Prostate gland (tissue), 2 donors: Measurements from ENCODE around the gene ATP6V0E2.

ENCODE experiments used
- CTCF ChIP-seq, 4 experiments: fragments of 200-600 bp in 2 of 4; fragments of 450-650 bp in 2 of 4; sonication (generic) in 2 of 4; IDR thresholded peaks; 1 replicate in 3 of 4; 2 replicates in 1 of 4; pipeline ENCODE4 v1.5.1; 2016 to 2019; ENCODE audit warnings: antibody characterized with exemption in 4 of 4, mild to moderate bottlenecking in 2 of 4, moderate library complexity in 2 of 4
- POLR2A ChIP-seq: fragments of 450-650 bp; IDR thresholded peaks from one replicate; pipeline ENCODE4 v1.6.1; 2016; ENCODE audit warnings: antibody characterized with exemption, mild to moderate bottlenecking
- POLR2AphosphoS5 ChIP-seq: sonication (generic); formaldehyde crosslinking; IDR thresholded peaks from one replicate; pipeline ENCODE4 v1.6.1; 2017; ENCODE audit warnings: antibody characterized with exemption

- no peak for TF ChIP-seq POLR2AphosphoS5
- TF ChIP-seq CTCF (IDR thresholded peaks at IDR 0.05), result no peak
- no peak for TF ChIP-seq POLR2A
Measured at GRCh38 chr7:149859369-149859768, 14.4 kb upstream of the ATP6V0E2 start.
